Measurements from ENCODE around the gene LRRTM3.

The LRRTM3 gene

DNA sequence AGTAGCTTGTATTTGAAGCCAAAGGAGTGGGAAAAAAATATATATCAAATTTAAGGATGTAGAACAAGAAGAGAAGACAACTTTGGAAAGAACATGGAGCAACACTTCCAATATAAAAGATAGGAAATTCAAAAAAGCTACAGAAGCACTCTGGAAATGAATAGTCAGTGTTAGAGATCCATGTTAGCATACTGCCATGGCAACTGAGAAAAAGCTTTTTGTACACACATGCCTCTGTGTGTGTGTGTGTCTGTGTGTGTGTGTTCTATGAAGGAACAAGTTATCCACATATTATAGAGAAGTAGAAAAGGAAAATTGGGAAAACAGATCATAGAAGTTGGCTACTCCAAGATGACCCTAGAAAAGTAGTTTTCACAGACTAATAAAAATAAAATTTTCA is 96.3 kb downstream of the LRRTM3 start:
- no peak for DNase-seq (ENCODE audit: low read depth)

DNA sequence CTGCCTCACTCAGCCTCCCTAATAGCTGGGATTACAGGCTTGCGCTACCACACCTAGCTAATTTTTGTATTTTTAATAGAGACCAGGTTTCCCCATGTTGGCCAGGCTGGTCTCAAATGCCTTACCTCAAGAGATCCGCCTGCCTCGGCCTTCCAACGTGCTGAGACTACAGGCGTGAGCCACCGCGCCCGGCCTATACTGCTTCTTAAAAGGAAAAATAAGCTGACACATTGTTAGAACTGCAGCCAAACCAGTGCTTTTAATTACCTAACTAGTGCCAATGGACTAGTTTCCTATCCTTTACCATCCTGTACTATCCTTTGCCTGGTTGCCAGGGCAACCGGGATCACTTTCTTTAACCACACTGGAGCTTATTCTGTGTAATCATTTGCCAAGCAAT is 108.0 kb downstream of the LRRTM3 start:
- DNase-seq (ENCODE audit: low read depth) = no peak

DNA sequence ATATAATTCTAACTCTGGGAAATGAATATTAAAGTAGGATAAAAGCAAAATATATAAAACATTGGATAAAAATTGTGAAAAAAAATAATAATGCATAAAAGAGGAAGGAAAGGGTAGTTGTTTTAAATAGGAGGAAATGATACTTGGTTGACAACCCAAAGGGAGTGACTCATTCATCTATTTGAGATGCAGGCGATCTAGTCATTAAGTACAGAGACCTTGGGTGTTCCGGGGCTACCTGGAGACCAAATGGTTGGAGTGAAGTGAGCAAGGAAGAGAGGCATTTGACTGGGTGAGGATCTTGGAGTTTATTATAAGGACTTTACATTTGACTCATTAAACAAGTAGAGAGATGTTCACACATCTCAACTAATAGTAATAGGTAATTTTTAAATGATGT is 111.0 kb downstream of the LRRTM3 start:
- no peak for DNase-seq (ENCODE audit: low read depth)

GRCh38 chr10:67043041-67043440 is 117.2 kb downstream of the LRRTM3 start:
- DNase-seq (ENCODE audit: low read depth) = no peak

GRCh38 chr10:67045404-67045803 is 119.6 kb downstream of the LRRTM3 start:
- DNase-seq (ENCODE audit: low read depth) = no peak

GRCh38 chr10:67046507-67046906 is 120.7 kb downstream of the LRRTM3 start:
- no peak for DNase-seq (ENCODE audit: low read depth)

DNA sequence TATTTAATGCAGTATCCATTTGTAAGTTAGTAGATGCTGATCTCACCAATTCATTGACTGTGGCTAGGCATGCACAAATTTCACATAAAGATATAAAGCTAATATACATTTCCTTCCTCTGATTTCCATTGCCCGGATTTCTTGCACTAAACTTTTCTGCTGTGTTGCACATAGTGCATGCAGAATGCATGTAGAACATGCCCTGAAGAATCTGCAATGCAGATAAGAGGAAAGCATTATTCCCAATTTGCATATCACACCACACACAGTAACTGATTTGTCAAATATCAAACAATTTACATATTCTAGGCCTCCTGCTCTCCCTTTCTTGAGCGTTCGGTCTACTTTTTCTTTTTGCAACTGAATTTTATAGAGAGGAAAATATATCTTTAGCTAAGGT is 124.2 kb downstream of the LRRTM3 start:
- no peak for DNase-seq (ENCODE audit: low read depth)

- no peak for DNase-seq (ENCODE audit: low read depth)
Measured at GRCh38 chr10:67050415-67050814, 124.6 kb downstream of the LRRTM3 start.

GRCh38 chr10:67072654-67073053 is 146.8 kb downstream of the LRRTM3 start:
- no peak for DNase-seq (ENCODE audit: low read depth)

GRCh38 chr10:67075491-67075971 is 149.7 kb downstream of the LRRTM3 start:
- no peak for DNase-seq (ENCODE audit: low read depth)

- no peak for DNase-seq (ENCODE audit: low read depth)
Measured at GRCh38 chr10:67076144-67076543, 150.3 kb downstream of the LRRTM3 start.

DNA sequence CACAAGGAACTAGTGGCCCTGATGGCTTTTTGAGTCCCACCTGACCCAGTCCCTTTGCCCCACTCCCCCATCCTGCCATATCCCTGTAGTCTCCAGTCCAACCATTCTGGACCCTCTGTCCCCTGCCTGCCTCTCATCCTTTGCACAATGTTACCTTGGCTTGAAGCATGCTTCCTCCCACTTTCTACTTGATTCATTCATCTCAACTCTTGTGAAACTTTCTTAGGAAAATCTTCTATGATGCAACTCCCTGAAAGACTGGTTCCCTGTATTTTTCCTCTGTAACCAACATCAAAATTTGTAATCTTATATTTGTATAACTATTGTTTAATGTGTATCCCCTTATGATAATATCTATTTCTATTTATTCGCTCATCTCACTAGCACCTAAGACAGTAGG is 151.5 kb downstream of the LRRTM3 start:
- DNase-seq (ENCODE audit: low read depth) = no peak

DNA sequence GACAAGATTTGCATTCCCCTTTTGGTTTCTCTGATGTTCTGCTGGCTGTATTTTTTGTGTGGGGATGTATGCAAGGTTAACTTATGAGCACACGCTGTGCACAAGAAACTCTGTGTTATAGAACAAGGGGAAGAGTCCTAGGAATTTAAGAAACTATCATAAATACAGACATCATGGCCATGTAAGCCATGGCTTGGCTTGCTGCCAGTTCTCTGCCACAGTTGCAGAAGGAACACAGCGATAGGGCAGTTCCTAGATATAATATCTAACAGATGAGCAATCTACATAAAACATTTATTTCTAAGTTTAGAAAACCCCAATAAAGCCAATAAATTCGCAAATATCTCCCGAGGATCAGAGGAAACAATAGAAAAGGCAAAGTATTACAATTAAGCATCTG is 153.3 kb downstream of the LRRTM3 start:
- DNase-seq (ENCODE audit: low read depth) = no peak

DNA sequence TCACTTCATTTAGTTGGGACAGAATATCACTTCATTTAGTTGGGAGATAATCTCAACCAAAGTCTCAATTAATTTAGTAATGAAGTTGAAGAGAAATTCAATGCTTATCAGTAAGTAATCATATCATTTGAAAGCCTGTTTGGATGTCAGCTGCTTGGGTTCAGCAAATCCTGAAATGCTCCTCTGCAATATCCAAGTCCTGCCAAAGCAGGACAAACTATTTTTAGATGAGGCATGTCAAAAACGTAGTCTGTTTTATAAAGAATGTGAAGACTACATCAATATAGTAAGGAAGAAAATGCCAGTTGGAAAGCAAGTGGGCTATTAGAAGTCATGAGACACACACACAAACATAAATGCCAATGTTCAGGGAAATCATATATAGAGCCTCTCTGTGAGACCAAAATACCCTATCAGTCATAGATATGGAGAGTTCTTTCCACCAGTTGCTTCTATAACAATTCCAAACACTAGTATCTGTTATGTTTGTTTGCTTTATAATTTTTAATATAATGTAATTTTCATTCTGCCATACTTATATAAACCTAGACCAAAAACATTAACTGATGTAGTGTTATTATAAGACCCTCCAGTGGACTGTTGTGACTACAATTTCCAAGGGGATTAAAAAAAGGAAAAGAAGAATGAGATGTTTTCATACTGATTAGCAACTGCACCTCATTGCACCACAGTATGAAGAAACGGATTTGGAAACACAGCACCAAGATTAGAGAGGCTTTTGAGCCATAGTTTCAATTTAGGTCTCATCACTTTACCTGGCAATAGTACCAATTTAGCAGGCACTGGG is 160.7 kb downstream of the LRRTM3 start:
- DNase-seq (ENCODE audit: low read depth) = no peak

DNA sequence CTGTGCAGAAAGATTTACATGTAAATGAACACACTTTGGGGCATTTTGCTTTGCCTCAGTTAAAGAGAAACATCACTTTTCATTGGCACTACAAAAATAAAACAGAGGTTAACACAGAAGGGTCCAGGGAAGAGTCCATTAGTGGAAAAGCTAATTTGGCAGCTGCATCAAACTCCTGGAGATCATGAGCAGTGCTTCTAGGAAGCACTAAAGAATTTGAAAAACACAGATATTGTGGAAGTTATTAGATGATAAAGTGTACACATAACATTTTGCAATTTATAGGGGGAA is 161.2 kb downstream of the LRRTM3 start:
- no peak for DNase-seq (ENCODE audit: low read depth)

DNA sequence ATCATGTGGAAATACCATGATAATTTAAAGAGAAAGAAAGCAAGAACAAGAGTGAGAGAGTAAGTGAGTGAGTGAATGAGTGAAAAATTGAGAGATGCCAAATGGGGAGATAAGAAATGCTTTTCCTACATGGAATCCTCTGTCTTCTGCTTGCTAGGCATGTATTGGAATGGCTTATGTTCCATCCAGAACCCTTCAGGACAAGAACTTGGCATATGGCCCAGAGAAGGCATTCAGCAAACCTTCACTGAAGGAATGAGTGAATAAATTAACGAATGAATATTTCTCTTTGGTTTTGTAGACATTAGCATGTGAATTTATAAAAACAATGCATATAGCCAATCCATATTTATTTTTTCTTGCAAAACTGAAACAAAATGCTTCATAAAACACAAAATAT is 162.2 kb downstream of the LRRTM3 start:
- no peak for DNase-seq (ENCODE audit: low read depth)

GRCh38 chr10:67095531-67095930 is 169.7 kb downstream of the LRRTM3 start:
- DNase-seq (ENCODE audit: low read depth) = no peak

- no peak for DNase-seq (ENCODE audit: low read depth)
Measured at GRCh38 chr10:67098461-67098860, 172.6 kb downstream of the LRRTM3 start.

- no peak for DNase-seq (ENCODE audit: low read depth)
Measured at GRCh38 chr10:67100951-67101350, 175.1 kb downstream of the LRRTM3 start.

- DNase-seq (ENCODE audit: low read depth) = no peak
Measured at GRCh38 chr10:67107670-67108069, 181.8 kb downstream of the LRRTM3 start.

DNA sequence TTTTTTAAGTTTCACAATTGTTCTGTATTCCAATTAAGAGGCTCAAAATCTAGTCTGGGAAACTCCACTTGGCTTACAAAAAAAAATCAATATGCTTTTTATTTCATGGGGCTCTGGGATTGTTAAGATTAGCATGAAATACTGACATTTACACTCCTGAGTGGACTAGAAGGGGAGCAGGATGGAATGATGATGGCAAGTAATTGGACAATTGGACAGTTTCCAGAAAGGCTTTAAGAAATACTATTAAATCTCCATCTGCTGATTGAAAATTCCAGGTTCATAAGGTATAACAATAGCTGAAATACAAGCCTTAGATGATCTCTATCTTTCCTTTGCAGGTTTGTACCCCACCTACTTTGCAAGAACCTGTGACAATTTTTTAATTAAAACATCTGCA is 184.4 kb downstream of the LRRTM3 start:
- DNase-seq (ENCODE audit: low read depth) = no peak

- DNase-seq (ENCODE audit: low read depth) = no peak
Measured at GRCh38 chr10:67112765-67113164, 186.9 kb downstream of the LRRTM3 start.

GRCh38 chr10:67114945-67115344 is 189.1 kb downstream of the LRRTM3 start:
- DNase-seq (ENCODE audit: low read depth) = no peak

DNA sequence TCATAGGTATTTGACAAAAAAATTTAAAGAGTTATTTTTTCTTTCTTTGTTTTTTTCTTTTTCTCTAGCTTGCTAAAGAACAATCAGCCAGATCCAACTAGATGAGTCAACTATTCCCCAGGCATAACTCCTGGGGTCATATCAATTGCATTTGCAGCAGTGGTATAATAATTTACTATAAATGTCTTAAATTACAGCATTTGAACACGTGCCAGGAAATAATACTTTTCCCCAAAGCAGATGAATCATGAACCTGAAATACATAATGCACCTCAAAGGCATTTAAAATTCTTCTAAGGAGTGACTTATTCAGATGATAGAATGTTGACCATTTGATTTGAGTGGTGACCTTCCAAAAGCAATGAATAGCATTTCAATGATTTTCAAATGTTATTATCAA is 190.1 kb downstream of the LRRTM3 start:
- no peak for DNase-seq (ENCODE audit: low read depth)
